IPS-NIHi7 (cell line): ENCODE measurements around the gene BCL7C.
A peak's percentile ranks its signal among the peaks of the same experiment; 100 is the strongest.
"Not testable (repeated sequence)": the region's sequence is repeated elsewhere in the genome, so short reads cannot be mapped to it uniquely, and the experiment has no call there.

Experiments
- DNase-seq: peaks from one replicate; pipeline ENCODE4 v3.0.0; 2012; ENCODE audit warnings: mixed read lengths; ENCODE audit errors: extremely low spot score

BCL7C gene

DNA sequence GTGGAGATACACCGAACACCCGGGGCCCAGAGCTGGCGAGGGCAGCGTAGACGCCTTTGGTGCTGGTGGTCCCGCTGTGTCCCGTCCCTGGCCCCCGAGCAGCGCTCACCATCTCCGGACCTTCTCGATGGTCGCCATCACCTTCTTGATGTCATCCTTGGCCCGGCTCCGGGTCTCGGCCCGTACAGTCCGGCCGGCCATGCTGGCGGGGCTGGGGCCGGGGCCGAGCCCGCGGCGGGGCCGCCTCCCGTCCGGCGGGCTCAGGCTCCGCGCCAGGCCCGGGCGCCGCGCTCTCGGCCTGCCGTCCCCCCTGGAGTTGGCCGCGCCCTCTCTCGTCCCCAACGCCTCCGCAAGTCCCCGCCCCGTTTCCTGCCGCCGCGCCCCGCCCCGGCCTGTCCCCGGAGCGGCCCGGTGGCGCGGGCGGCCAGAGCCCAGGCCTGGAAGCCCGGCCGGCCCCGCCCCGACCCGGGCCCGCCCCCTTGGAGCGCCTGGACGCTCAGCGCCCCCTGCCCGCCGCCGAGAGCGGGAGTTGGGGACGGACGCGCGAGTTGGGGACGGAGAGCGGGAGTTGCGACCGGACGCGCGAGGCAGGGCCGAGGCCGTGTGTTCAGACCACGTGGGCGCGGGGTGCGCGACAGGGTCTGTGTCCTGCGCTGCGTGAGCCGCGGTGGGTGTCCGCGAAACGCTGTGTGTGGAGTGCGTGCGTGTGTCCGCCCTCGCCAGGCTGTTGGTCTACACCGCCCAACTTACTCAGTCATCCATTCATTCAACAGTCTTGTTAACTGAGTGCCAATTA, at the start of gene BCL7C:
TSS of gene BCL7C (minus strand) at position 334 of the 796 bp plus-strand sequence. CDS start at position 201, 133 bp downstream.
- DNase-seq, result peak; percentile 90

DNA sequence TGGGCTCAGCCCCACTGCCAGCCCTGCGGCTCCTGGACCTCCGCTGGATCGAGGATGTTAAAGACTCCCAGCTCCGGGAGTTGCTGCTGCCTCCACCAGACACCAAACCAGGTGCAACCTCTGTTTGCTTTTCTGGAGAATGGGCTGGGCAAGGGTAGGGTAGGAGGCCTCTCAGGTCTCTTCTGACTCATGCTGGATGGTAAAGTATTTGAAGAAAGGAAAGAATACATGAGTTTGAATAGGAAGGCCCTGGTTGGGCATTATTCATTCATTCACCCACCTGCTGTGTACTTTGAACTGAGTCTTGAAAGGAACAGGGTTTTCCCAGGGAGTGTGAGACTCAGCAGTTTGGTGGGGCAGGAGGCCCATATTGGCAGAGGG, 48.5 kb upstream of the BCL7C start:
- DNase-seq, result no peak

DNA sequence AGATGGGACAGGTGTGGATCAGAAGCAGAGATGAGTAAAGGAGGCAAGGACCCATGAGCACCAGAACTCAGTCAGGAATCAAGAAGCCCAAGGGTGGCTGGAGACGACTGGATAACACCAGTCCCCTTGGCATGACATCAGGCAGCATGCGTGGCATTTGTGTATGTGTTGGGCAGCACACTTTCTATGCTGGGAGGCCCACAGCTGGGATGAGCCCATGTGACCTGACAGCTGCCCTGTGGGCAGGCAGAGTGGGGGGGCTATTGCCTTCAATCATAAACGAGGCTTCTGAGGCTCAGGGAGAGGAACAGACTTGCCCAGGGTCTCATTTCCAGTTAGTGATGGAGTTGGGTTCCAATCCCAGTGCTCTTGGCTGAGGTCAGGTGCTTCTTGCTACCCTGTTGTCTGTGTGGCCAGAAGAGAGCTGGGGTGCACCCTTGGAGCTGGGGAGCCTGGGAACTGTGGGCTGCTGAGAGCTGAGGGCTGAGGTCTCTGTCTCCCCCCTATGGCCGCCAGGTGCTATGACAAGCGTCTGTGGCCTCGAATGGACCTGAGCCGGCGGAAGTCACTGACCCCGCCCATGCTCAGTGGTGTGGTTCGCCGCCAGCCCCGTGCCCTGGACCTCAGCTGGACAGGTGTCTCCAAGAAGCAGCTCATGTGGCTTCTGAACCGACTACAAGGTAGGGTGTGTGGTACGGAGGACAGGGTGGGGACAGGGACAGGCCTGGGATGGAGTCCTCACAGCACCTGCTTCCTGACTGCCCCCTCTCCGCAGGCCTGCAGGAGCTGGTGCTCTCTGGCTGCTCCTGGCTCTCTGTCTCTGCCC, 47.9 kb upstream of the BCL7C start:
- DNase-seq, result peak; percentile 89

DNA sequence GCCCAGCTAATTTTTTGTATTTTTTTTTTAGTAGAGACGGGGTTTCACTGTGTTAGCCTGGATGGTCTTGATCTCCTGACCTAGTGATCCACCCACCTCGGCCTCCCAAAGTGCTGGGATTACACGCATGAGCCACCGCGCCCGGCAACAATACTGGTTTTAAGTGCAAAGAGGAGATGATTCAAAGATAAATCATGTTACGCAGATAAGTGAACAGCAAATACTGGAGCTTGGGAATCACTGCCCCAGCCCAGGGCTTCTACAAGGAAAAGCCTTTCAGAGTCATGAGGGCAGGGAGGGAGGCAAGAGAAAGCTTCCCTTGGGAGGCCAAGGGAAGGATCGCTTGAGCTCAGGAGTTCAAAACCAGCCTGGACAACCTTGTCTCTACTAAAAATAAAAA, 45.7 kb upstream of the BCL7C start:
- not testable (repeated sequence) for DNase-seq

DNA sequence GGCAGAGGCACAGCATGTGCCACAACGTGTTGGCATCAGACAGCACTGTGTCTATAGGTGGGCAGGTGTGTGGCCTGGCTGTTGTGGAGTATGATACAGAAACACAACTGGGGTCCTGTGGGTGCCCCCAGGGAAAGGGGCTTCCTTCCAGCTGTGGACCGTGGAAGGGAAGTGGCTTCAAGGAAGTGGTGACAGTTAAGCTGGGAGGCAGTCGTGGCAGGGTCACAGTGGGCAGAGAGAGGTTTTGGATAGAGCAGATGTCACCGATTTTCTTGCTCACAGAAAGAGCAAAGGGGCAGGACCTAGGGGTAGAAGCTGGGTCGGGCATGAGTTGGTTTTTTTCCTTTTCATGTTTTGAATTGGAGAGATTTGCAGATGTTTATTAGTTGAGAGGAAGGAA, 43.8 kb upstream of the BCL7C start:
- DNase-seq, result no peak

DNA sequence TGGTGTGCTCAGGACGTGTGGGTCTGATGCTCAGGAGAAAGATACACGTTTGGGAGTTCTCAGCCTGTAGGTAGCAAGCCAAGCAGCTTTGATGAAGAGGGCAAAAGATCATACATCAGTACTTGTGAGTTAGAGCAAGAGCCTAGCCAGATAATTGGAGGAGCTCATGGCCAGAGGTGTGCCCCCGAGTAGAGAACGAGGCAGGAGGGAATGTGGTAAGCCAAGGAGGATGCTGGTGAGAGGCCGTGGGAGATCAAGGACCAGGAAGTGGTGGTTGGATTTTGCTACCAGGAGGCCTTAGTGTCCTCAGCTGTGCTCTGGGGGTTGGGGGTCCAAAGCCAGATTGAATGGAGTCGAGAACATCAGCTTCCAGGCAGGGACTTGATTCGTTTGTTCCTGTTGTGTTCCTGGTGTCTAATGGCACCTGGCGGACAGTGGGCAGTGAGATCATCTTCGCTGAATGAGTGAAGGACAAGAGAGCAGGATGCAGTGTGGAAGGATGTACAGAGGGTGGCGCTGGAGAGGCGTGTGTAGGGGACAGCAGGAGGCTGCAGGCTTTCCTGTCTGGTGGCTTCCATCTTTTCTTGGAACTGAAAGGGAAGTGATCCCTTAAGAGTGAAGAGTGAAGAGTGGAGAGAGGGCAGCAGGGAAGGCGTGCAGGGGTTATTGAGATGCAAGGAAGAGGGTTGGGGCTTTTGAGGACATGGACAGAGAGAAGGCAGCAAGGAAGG, 41.1 kb upstream of the BCL7C start:
- DNase-seq, result peak; percentile 73

DNA sequence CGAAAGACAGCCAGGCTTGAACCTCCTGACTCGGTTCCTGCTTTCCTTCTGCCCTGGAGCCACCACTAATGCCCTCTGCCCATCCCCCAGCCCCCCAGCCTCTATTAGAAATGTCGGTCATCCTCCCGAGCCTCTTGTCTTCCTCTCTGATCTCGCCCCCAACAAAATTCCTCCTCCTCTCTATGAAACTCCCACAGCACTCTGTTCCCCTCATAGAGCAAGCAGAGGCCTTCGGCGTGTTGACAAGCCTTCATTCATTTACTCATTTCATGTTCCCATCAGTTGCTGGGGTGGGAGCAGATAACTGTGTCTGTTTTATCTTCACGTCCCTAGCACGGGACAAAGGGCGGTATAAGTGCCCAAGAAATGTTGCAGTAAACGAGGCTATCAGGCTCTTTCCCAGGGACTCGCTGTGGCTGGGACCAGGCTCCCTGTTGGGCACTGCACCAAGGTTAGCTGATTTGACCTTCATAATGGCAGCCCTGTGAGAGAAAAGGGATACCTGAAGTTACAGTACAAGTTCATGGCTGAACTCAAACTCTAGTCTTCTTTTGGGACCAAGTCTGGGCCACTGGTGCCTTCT, 37.3 kb upstream of the BCL7C start:
- no peak for DNase-seq

DNA sequence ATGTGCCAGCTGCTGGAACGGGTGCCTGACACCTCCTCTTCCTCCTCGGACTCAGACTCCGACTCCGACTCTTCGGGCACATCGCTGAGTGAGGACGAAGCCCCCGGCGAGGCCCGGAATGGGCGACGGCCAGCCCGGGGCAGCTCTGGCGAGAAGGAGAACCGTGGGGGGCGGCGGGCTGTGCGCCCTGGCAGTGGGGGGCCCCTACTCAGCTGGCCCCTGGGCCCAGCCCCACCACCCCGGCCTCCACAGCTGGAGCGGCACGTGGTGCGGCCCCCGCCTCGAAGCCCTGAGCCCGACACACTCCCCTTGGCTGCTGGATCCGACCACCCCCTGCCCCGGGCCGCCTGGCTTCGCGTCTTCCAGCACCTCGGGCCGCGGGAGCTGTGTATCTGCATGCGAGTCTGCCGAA, 36.3 kb upstream of the BCL7C start:
- no peak for DNase-seq

DNA sequence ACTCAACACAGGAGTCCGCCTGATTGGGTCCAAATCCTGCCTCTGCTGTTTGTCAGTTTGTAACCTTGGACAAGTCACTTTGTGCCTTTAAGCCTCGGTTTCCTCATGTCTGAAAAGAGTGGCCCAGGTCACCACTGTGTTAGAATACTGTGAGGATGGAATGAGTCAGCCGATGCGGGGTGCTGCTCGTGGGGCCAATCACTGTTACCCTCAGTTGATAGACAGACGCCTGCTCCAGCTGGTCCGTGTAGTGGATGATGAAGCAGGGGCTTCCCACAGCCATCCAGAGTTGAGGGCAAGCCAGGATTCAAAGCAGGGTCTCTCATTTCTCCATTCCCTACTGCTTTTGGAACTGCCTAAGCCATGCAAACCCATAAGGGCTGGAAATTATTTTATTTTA, 35.3 kb upstream of the BCL7C start:
- DNase-seq, result no peak

DNA sequence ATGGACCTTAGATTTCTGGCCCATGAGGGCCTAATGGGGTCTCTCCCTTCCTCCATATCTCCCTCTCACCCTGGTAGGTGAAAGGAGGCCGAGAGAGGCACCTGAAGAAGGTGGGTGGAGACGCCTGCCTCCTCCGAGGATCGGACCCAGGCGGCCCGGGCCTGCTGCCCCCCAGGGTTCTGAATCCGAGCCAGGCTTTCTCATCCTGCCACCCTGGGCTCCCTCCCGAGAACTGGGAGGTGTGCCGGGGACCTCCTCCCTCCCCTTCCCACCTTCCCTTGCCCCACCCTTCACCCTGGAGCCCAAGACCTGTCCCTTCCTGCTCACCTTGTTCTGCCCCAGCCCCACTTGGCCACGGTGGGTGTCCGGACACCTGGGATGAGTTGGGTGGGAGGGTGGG, 34.5 kb upstream of the BCL7C start:
- no peak for DNase-seq

DNA sequence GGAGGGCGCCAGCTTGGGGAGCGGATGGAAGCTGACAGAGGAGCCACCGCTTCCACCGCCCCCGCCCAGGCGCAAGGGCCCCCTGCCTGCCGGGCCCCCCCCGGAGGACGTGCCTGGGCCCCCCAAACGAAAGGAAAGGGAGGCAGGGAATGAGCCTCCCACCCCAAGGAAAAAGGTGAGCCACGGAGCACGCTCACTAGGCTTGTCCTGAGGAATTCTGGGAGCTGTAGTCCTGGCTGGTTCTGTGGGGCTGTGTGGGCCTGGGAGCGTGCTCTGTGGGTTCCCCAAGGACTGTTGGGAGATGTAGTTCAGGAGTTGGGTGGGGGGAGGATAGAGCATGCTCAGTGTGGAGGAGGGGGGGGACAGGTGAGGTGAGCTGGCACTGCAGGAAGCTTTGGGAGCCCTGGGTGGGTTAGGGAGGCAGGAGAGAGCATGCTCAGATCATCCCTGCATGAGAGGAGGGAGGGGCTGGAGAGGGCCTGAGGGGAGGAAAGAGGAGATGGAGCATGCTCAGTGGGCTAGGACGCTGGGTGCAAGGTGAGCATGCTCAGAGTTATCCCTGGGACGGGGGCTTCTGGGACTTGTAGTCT, 34.0 kb upstream of the BCL7C start:
- peak; percentile 85 for DNase-seq

DNA sequence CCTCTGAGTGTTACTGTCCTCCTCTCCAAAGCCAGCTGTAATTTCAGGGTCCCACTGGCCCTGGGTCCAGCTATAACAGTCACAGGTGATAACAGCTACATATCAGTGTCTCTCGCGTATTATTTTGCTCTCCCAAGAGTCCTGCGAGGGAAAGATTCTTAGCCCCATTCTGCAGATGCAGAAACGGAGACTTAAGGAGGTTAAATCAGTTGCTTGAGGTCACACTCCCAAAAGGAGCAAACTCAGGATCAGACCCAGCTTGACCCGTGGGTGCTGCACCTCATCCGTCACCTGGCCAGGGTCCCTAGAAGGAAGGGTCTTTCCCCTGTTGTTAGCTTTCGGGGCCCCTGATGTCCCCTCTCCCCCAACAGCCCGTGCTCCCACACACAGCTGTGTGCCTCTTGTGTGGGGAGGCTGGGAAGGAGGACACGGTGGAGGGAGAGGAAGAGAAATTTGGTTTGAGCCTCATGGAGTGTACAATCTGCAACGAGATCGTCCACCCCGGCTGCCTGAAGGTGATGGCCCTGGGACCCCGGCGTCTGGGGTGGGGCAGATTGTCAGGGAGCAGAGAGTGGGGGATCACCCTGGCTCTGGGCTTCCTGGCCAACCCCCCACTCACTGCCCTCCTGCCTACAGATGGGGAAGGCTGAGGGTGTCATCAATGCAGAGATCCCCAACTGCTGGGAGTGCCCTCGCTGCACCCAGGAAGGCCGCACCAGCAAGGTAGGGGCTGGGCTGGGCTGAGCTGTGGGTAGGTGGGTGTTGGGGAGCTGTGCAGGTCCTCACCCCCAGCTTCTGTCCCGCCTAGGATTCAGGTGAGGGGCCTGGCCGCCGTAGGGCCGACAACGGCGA, 33.3 kb upstream of the BCL7C start:
- DNase-seq, result no peak

DNA sequence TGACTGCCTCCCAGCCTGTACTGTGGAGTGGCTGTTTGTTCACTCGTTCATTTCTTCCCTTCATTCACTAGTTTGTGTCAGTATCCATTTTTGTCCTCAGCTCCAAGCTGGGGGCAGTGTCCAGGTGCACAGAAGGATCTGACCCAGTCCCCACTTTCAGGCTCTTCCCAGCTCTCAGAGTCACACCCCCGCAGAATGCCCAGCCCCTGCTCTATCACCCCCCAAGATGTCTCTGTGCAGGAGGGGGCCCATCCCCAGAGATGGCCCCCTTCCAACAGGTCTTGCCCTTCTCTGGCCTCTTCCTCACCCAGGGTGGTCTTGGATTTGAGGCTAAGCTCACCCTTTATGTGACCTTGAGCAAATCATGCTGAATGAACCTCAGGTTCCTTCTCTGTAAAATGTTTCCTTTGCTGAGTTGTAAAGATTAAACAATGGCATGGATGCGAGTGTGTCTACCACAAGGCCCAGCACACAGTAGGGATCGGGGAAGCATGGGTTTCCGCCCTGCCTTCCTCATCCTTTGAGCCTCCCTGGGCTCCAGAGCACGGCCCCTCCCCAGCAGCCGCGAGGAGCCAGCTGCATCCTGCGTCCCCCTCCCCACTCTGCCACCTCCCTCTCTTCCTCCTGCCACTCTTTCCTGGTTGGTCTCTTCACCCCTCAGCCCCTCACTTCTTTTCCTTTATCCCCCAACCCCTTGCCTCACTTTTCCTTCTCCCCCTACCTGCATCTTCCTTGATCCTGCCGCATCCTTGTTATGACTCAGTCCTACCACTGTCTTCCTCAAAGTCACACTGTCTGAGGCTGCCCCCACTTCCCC, 32.3 kb upstream of the BCL7C start:
- DNase-seq, result no peak

DNA sequence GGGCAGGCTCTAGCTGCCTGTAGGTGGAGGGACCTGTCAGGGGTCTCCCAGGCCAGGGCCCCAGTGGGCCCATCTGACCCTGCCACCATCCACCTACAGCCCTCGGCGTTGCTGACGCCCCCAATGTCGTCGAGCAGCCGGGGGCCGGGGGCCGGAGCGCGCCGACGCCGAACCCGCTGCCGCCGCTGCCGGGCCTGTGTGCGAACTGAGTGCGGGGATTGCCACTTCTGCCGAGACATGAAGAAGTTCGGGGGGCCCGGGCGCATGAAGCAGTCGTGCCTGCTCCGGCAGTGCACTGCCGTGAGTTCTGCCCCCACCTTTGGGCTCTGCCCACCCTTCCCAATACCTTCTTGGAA, 31.7 kb upstream of the BCL7C start:
- no peak for DNase-seq

DNA sequence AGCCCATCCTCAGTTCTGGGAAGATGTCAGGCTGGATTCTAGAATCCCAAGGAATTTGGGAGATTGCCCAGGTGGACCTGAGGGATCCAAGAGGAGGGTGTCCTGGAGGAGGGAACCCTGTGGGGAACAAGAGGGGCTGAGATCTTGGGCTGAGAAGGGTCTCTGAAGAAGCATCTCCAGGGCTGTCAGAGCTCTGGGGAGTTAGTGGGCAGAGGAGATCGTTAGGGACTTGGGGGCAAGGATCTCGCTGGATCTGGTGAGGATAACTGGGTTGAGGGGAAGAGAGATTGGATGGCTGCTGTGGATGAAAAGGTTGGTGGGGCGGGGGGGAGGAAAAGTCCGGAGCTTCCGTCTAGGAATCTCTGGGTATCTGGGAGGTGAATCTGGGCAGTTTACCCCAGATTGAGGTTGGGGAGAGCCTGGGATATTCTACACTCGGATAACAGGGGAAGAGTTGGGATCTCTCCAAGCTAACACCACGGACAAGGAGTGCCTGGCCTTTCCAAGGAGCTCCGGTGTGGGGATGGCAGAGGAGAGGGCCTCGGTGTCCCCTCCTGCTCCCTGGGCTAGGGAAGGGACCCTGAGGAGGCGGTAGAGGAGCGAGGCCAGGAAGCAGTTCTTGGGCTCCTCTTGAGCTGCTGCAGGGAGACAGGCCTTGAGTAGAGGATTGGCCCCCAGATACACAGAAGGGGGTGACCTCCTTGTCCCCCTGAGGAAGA, 31.2 kb upstream of the BCL7C start:
- DNase-seq, result no peak

DNA sequence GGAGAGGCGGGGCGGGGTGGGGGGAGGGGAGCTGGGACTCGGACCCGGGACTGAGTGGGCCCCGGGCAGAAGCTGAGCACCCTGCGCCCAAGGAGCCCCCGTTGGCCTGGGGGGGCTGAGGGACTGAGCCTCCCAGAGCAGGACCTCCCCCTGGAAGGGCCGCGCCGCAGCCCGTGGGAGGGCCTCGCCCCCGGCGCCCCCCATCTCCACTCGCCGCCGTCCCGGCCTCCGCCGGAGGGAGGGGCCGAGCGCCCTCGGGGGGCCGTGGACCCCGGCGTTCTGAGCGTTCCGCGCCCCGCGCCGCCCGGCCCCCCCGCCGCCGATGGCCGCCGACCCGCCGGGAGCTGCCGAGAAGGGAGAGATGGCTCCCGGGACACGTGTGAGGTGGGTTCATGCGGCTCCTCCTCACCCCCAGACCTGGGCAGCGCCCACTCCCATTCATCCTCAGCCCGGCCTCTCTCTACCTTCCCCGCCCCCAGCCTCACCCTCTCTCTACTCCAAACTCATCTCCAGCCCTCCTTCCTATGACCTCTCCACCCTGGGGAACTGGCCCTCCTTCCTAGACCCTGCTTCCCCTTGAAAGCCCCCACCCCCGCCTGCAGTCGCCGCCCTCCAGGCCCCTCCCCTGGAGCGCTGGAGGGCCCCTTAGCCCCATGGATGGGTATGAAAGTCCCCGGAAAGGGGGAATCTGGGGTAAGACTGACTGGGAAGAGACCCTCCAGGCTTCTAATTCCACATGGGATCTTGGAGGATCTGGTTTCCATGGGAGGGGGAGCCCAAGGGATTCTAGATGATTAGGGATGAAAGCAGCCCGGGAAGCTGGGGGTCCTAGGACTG, 30.4 kb upstream of the BCL7C start:
- peak; percentile 31 for DNase-seq

DNA sequence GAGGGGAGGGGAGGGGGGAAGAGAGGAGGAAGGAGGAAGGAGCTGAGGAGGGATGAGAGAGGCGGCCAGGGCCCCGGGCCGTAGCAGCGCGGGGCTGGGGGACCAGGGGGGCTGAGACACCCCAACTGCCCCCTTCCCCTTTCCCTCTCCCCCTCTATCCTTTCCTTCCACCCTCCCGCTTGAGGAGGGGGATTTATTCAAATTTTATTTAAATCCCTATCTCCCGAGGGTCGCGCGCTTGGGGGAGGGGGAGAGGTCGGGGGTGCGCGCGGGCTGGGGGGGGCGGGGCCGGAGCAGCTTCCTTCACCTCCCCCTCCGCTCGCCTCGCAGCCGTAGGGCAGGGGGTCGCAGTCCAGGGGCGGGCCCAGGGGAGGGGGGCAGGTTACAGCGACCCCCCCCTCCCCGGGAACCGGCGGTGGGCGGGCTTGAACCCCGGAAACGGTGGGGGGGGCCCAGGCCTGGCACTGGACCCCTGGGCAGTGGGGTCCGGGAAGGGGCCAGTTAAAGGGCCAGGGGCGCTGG, 29.7 kb upstream of the BCL7C start, which contains the start of gene FBXL19:
TSS of gene FBXL19 (plus strand) at position 19 of the 522 bp plus-strand sequence. CDS start 2,183 bp downstream, outside the sequence.
- DNase-seq, result peak; percentile 62
